ENCODE measurements around the gene NEGR1. TPM values are rescaled to one million over a fixed set of nuclear protein-coding genes. Genes with fewer than 3 reads are reported as not detected.

Gene NEGR1
- total and polyA plus RNA-seq, 2 donors (not counting 3 experiments of a cell fraction or from before 2014, with no cell fraction given): 6.8 to 21.8 TPM

DNA sequence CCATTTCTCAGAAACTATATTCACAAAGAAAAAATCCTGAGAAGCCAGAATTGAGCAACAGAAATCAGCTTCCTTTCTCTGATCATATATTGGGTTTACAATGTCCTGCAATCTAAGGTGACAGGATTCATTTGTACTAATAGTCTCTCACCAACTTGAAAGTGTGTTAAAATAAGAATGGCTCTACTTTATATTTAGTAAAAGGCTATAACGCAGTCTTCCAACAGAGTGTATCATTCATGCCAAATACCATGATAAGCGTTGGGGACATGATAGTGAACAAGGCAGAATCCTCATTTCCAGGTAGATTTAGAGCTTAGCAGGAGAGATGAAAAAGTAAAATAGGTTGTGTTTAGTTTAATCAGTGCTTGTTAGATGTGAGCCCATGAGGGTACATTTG lies 682.3 kb downstream of the NEGR1 start:
- H3K4me2 ChIP-seq (ENCODE audit: insufficient read depth, low read length): no peak overlapping the region
- CTCF ChIA-PET: interaction anchor here (2.1 kb wide), 1 partner anchor 438 kb away, joined by 8 read pairs; no protein-coding TSS in a partner anchor
- H3K36me3 ChIP-seq (ENCODE audit: control insufficient read depth in 2 of 2, extremely low read depth in 1 of 2, insufficient read depth in 2 of 2, low read length in 2 of 2): no peaks in the 10 kb centered on the region
- FAIRE-seq: no peak
- intact Hi-C loops (cut with micrococcal nuclease) (no loop called here), dilution Hi-C loops (cut with MboI; ENCODE audit: extremely low pct_ligation_motif_present, low sequenced_read_pairs) (no loop called here)
- no peak overlapping the region for H2AFZ ChIP-seq (ENCODE audit: low read depth, low read length)
- BruUV-seq (replicated peaks): no TSS peak
- H3K27me3 ChIP-seq (ENCODE audit: control insufficient read depth in 2 of 2, insufficient read depth in 2 of 2, low read length in 2 of 2): no peaks in the 10 kb centered on the region
- no peaks in the 10 kb centered on the region for H3K4me1 ChIP-seq (ENCODE audit: control insufficient read depth, extremely low read depth, insufficient read depth, low read length)
- no peaks in the 10 kb centered on the region for H4K20me1 ChIP-seq (replicated peaks; ENCODE audit: control insufficient read depth, extremely low read depth, insufficient read depth, low read length)
- DNase-seq (ENCODE audit: low read depth, low spot score): no peak
- H3K9me3 ChIP-seq (replicated peaks; ENCODE audit: control insufficient read depth, insufficient read depth, low read length): no peaks in the 10 kb centered on the region
- H3K9me1 ChIP-seq (replicated peaks; ENCODE audit: control insufficient read depth, extremely low read depth, insufficient read depth, low read length): no peaks in the 10 kb centered on the region
- no peak overlapping the region for H3K9ac ChIP-seq (replicated peaks; ENCODE audit: extremely low read depth, insufficient read depth, low read length)
- H3K27ac ChIP-seq (ENCODE audit: insufficient read depth, low read depth, low read length): no peak overlapping the region
- TF ChIP-seq, protein P1, sequence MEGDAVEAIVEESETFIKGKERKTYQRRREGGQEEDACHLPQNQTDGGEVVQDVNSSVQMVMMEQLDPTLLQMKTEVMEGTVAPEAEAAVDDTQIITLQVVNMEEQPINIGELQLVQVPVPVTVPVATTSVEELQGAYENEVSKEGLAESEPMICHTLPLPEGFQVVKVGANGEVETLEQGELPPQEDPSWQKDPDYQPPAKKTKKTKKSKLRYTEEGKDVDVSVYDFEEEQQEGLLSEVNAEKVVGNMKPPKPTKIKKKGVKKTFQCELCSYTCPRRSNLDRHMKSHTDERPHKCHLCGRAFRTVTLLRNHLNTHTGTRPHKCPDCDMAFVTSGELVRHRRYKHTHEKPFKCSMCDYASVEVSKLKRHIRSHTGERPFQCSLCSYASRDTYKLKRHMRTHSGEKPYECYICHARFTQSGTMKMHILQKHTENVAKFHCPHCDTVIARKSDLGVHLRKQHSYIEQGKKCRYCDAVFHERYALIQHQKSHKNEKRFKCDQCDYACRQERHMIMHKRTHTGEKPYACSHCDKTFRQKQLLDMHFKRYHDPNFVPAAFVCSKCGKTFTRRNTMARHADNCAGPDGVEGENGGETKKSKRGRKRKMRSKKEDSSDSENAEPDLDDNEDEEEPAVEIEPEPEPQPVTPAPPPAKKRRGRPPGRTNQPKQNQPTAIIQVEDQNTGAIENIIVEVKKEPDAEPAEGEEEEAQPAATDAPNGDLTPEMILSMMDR (IDR thresholded peaks at IDR 0.05; ENCODE audit: extremely low read depth in 1 of 2, insufficient read depth in 1 of 2, low read depth in 1 of 2, low read length in 2 of 2): no peak
- no peak for TF ChIP-seq POLR2AphosphoS5 (IDR thresholded peaks at IDR 0.05; ENCODE audit: insufficient read depth, low read depth, low read length)
- no peak for TF ChIP-seq EZH2 (IDR thresholded peaks at IDR 0.05; ENCODE audit: borderline replicate concordance, low read depth, low read length, severe bottlenecking)
- no peak for TF ChIP-seq JUN (IDR thresholded peaks at IDR 0.05; ENCODE audit: borderline replicate concordance, insufficient read depth, insufficient read length, low read depth)
- TF ChIP-seq POLR2A (IDR thresholded peaks at IDR 0.05; ENCODE audit: low read depth, low read length): no peak
- no peak for TF ChIP-seq MYC (IDR thresholded peaks at IDR 0.05; ENCODE audit: low read depth, low read length)
- TF ChIP-seq FOS (IDR thresholded peaks at IDR 0.05; ENCODE audit: borderline replicate concordance, insufficient read depth, low read length): no peak
- TF ChIP-seq, protein P2, sequence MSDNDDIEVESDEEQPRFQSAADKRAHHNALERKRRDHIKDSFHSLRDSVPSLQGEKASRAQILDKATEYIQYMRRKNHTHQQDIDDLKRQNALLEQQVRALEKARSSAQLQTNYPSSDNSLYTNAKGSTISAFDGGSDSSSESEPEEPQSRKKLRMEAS (IDR thresholded peaks at IDR 0.05; ENCODE audit: insufficient read depth, insufficient read length): no peak
- no peak for TF ChIP-seq GATA2 (IDR thresholded peaks at IDR 0.05; ENCODE audit: insufficient read depth, insufficient read length, low read depth, low read length)
- no peak overlapping the region for H3K4me3 ChIP-seq (replicated peaks in 1 of 3; ENCODE audit: insufficient read depth in 1 of 3, low read depth in 1 of 3, low read length in 3 of 3)
- no peaks in the 10 kb centered on the region for H3K79me2 ChIP-seq (ENCODE audit: control insufficient read depth, insufficient read depth, low read length)
- POLR2A ChIA-PET: no interaction called here
